HG03103 (cell line): ENCODE measurements around the gene ENGASE.

Experiments used
- ATAC-seq: cut with Tn5 transposase; IDR thresholded peaks from one replicate; pipeline ENCODE4 v1.9.1; 2021; ENCODE audit warnings: low read depth; ENCODE audit not compliant: unreplicated experiment

ENGASE gene

GRCh38 chr17:79132271-79133064, 57.8 kb downstream of the ENGASE start:
- ATAC-seq = no peak

GRCh38 chr17:79133214-79133613, 58.6 kb downstream of the ENGASE start:
- no peak for ATAC-seq

- no peak for ATAC-seq
Observed at GRCh38 chr17:79133985-79134384, 59.4 kb downstream of the ENGASE start.

- ATAC-seq = no peak
Observed at GRCh38 chr17:79135011-79135410, 60.4 kb downstream of the ENGASE start.

GRCh38 chr17:79135628-79136405, 61.2 kb downstream of the ENGASE start:
- no peak for ATAC-seq
